ENCODE measurements around the gene BCL10. TPM values are rescaled to one million over a fixed set of nuclear protein-coding genes. Genes with fewer than 3 reads are reported as not detected.

Gene BCL10
- total and polyA plus RNA-seq, 2 of the 13 experiments (the other 11 are each of a cell fraction or from before 2014, with no cell fraction given): 3.7 to 14.1 TPM

DNA sequence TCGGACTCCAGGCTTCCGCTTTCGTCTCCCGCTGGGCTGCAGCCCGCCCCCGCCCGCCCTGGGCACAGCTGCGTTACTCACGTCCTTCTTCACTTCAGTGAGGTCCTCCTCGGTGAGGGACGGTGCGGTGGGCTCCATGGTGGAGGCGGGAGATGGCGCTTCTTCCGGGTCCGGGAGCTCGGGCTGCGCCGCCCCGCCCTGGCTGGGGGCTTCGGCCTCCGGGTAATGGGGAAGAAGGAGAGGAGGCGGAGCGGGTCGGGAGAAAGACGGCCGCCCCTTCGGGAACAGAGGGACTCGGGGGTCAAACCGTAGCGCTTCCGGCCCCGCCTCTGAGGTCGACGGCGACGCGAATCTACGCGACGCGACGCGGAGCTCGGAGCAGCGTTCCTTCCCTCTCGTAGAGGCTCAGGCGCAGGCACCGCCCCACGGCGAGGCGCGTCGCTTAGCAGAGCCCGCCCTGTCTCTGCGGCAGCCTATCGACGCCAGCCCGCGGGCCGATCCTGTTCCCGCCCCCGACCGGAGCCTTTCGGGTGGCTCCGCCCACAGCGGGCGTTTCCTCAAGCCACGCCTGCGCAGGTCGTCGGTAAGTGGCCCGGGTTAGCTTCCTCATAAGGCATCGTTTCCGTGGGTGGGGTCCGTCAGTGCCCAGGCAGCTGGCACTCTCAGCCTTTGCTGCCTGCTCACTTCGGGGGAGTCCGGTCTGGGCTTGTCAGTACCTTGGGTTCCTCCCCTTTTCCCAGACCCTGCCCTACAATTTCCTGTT lies at the start of gene BCL10 (continued):
- TF ChIP-seq ZNF275 (CRISPR knock-in tag; IDR thresholded peaks at IDR 0.05; ENCODE audit: borderline replicate concordance): no peak
- TF ChIP-seq ZNF512B (CRISPR knock-in tag; IDR thresholded peaks at IDR 0.05; ENCODE audit: borderline replicate concordance): no peak
- no peak for TF ChIP-seq NCOA1 (CRISPR knock-in tag; IDR thresholded peaks at IDR 0.05)
- no peak for TF ChIP-seq KDM5A (IDR thresholded peaks at IDR 0.05; ENCODE audit: borderline replicate concordance, low read length)
- TF ChIP-seq ZNF570 (CRISPR knock-in tag; IDR thresholded peaks at IDR 0.05; ENCODE audit: borderline replicate concordance): no peak
- TF ChIP-seq, protein P1, sequence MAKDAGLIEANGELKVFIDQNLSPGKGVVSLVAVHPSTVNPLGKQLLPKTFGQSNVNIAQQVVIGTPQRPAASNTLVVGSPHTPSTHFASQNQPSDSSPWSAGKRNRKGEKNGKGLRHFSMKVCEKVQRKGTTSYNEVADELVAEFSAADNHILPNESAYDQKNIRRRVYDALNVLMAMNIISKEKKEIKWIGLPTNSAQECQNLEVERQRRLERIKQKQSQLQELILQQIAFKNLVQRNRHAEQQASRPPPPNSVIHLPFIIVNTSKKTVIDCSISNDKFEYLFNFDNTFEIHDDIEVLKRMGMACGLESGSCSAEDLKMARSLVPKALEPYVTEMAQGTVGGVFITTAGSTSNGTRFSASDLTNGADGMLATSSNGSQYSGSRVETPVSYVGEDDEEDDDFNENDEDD (CRISPR knock-in tag; IDR thresholded peaks at IDR 0.05; ENCODE audit: borderline replicate concordance): peak; percentile 46; the same call in 1 of the 2 replicates
- peak; percentile 32 for TF ChIP-seq ASH2L (IDR thresholded peaks at IDR 0.05; ENCODE audit: insufficient read length, low read depth, low read length)
- no peak for TF ChIP-seq ZNF7 (CRISPR knock-in tag; IDR thresholded peaks at IDR 0.05)
- TF ChIP-seq, protein P2, sequence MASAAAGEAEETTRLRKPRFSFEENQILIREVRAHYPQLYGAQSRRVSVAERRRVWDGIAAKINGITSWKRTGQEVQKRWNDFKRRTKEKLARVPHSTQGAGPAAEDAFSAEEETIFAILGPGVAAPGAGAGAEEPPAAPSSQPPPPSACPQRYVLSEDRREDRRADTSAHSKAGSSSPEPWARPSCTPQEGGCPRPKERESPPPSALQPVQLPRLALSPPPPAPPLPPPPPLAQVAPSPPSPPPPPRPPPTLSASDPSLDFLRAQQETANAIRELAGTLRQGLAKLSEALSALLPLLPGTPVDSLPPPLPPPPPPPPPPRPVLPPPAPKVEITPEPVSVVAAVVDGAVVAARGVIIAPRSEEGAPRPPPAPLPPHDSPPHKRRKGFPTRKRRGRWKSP (CRISPR knock-in tag; IDR thresholded peaks at IDR 0.05): peak; percentile 77; the same call in 1 of the 2 replicates
- no peak for TF ChIP-seq FUBP1 (CRISPR knock-in tag; IDR thresholded peaks at IDR 0.05; ENCODE audit: borderline replicate concordance)
- TF ChIP-seq PAF1 (CRISPR knock-in tag; IDR thresholded peaks at IDR 0.05): no peak
- TF ChIP-seq, protein P3, sequence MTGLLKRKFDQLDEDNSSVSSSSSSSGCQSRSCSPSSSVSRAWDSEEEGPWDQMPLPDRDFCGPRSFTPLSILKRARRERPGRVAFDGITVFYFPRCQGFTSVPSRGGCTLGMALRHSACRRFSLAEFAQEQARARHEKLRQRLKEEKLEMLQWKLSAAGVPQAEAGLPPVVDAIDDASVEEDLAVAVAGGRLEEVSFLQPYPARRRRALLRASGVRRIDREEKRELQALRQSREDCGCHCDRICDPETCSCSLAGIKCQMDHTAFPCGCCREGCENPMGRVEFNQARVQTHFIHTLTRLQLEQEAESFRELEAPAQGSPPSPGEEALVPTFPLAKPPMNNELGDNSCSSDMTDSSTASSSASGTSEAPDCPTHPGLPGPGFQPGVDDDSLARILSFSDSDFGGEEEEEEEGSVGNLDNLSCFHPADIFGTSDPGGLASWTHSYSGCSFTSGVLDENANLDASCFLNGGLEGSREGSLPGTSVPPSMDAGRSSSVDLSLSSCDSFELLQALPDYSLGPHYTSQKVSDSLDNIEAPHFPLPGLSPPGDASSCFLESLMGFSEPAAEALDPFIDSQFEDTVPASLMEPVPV (CRISPR knock-in tag; IDR thresholded peaks at IDR 0.05): peak; percentile 37; the same call in 1 of the 2 replicates
- no peak for TF ChIP-seq ZNF10 (CRISPR knock-in tag; IDR thresholded peaks at IDR 0.05; ENCODE audit: borderline replicate concordance, low read depth)
- TF ChIP-seq ZNF251 (CRISPR knock-in tag; IDR thresholded peaks at IDR 0.05): no peak
- TF ChIP-seq ZNF350 (CRISPR knock-in tag; IDR thresholded peaks at IDR 0.05; ENCODE audit: borderline replicate concordance, low read depth): peak; percentile 89
- TF ChIP-seq ZNF549 (CRISPR knock-in tag; IDR thresholded peaks at IDR 0.05): no peak
